Vagina (tissue), 2 donors: ENCODE results near the gene LONRF2.

Experiments used
- POLR2A ChIP-seq, 2 donors: fragments of 450-650 bp; IDR thresholded peaks; one replicate each; pipeline ENCODE4 v1.6.1; 2017; ENCODE audit warnings: antibody characterized with exemption in 2 of 2, mild to moderate bottlenecking in 2 of 2, moderate library complexity in 2 of 2
- POLR2AphosphoS5 ChIP-seq, 2 donors: sonication (generic); formaldehyde crosslinking; IDR thresholded peaks; one replicate each; pipeline ENCODE4 v1.9.0; 2017; ENCODE audit warnings: antibody characterized with exemption in 2 of 2, mild to moderate bottlenecking in 2 of 2, low read depth in 1 of 2; ENCODE audit not compliant: insufficient read depth in 1 of 2
- TF ChIP-seq, protein P1 (sequence below), 3 experiments: fragments of 450-650 bp in 2 of 3; fragments of 200-600 bp in 1 of 3; sonication (generic) in 1 of 3; IDR thresholded peaks; one replicate each; pipeline ENCODE4 v1.5.1; 2017 to 2019; ENCODE audit warnings: antibody characterized with exemption in 3 of 3, mild to moderate bottlenecking in 2 of 3, moderate library complexity in 2 of 3

DNA sequence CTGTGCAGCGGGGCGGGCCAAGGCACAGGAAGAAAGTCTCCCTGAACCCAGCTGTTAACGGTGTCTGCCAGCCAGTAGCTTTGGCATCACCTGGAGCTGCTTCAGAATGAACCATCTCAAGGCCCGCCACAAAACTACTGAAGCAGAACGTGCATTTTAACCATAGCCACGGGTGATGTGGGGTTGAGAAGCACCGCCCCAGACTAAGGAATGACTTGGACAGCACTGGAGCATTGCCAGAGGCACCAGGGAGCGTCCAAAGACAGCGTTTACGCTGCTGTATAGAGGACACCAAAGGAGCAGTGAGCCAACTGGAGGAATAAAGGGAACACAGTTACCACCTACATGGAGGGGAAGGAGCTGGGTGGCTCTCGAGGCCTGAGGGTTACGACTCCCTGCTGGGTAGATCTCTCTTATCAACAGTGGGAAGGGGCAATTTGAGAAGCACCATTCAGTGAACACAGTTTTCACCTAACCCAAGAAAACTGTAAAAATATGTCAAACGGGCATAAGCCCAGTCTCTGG lies 28.4 kb upstream of the LONRF2 start:
- TF ChIP-seq, protein P1, sequence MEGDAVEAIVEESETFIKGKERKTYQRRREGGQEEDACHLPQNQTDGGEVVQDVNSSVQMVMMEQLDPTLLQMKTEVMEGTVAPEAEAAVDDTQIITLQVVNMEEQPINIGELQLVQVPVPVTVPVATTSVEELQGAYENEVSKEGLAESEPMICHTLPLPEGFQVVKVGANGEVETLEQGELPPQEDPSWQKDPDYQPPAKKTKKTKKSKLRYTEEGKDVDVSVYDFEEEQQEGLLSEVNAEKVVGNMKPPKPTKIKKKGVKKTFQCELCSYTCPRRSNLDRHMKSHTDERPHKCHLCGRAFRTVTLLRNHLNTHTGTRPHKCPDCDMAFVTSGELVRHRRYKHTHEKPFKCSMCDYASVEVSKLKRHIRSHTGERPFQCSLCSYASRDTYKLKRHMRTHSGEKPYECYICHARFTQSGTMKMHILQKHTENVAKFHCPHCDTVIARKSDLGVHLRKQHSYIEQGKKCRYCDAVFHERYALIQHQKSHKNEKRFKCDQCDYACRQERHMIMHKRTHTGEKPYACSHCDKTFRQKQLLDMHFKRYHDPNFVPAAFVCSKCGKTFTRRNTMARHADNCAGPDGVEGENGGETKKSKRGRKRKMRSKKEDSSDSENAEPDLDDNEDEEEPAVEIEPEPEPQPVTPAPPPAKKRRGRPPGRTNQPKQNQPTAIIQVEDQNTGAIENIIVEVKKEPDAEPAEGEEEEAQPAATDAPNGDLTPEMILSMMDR (IDR thresholded peaks at IDR 0.05), result no peak
- no peak for TF ChIP-seq POLR2A (IDR thresholded peaks at IDR 0.05)
- TF ChIP-seq POLR2AphosphoS5 (IDR thresholded peaks at IDR 0.05; ENCODE audit: insufficient read depth in 1 of 2, low read depth in 1 of 2), result no peak
